ENCODE data around the gene MYO5C. TPM values are rescaled to one million over a fixed set of nuclear protein-coding genes. Genes with fewer than 3 reads are reported as not detected.
A peak's percentile ranks its signal among the peaks of the same experiment; 100 is the strongest.

The MYO5C gene
- total and polyA plus RNA-seq, 2 donors (not counting 3 experiments of a cell fraction or from before 2014, with no cell fraction given) = 7.5 to 19.4 TPM

DNA sequence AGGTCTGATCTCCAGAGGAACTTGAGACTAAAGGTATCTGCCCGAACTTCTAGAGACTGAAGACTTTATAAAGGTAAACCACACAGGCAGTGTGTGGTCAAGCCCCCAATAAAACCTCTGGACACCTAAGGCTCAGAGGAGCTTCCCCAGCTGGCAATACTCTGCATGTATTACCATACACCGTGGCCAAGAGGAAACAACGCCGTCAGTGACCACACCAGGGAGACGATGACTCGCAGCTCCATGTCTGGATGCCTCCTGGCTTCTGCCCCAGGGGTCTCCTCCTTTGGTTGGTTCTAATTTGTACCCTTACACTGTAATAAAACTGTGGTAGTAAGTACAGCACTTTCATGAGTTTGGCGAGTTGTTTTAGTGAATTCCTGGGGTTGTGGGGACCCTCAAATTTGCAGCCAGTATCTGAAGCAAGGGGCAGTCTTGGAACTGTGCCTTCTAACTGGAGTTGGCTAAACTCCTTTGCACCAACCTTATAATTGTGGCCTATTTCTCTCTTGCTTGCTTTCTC lies 150.9 kb downstream of the MYO5C start:
- H3K79me2 ChIP-seq (ENCODE audit: control insufficient read depth, insufficient read depth, low read length) = no peaks in the 10 kb centered on the region
- BruUV-seq (replicated peaks) = no TSS peak
- H4K20me1 ChIP-seq (replicated peaks; ENCODE audit: control insufficient read depth, extremely low read depth, insufficient read depth, low read length) = no peaks in the 10 kb centered on the region
- H3K4me3 ChIP-seq (replicated peaks in 1 of 3; ENCODE audit: insufficient read depth in 1 of 3, low read depth in 1 of 3, low read length in 3 of 3) = no peak overlapping the region
- no peaks in the 10 kb centered on the region for H3K9me1 ChIP-seq (replicated peaks; ENCODE audit: control insufficient read depth, extremely low read depth, insufficient read depth, low read length)
- peaks cover 6% of the 10 kb centered on the region for H3K4me1 ChIP-seq (ENCODE audit: control insufficient read depth, extremely low read depth, insufficient read depth, low read length)
- H2AFZ ChIP-seq (ENCODE audit: low read depth, low read length) = no peak overlapping the region
- no peak overlapping the region for H3K9ac ChIP-seq (replicated peaks; ENCODE audit: extremely low read depth, insufficient read depth, low read length)
- no peaks in the 10 kb centered on the region for H3K9me3 ChIP-seq (replicated peaks; ENCODE audit: control insufficient read depth, insufficient read depth, low read length)
- no peaks in the 10 kb centered on the region for H3K27me3 ChIP-seq (ENCODE audit: control insufficient read depth in 2 of 2, insufficient read depth in 2 of 2, low read length in 2 of 2)
- H3K27ac ChIP-seq (ENCODE audit: insufficient read depth, low read depth, low read length) = peak overlapping the region; percentile 53
- TF ChIP-seq, protein P1, sequence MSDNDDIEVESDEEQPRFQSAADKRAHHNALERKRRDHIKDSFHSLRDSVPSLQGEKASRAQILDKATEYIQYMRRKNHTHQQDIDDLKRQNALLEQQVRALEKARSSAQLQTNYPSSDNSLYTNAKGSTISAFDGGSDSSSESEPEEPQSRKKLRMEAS (IDR thresholded peaks at IDR 0.05; ENCODE audit: insufficient read depth, insufficient read length) = no peak
- peak; percentile 16 for TF ChIP-seq FOS (IDR thresholded peaks at IDR 0.05; ENCODE audit: borderline replicate concordance, insufficient read depth, low read length)
- dilution Hi-C loops (cut with MboI; ENCODE audit: extremely low pct_ligation_motif_present, low sequenced_read_pairs) = no loop called here
- POLR2A ChIA-PET = no interaction called here
- FAIRE-seq = peak; percentile 76
- no peak overlapping the region for H3K4me2 ChIP-seq (ENCODE audit: insufficient read depth, low read length)
- CTCF ChIA-PET = interaction anchor here (0.8 to 1.8 kb wide), 6 partner anchors 22 to 152 kb away, joined by 3 to 7 read pairs (median 3); no protein-coding TSS in a partner anchor
- intact Hi-C loops (cut with micrococcal nuclease) = loop anchor here (1.0 kb wide), 1 partner anchor 51 kb away; no protein-coding TSS in a partner anchor
- DNase-seq (ENCODE audit: low read depth, low spot score) = peak; percentile 35
- peaks cover 0 to 1% of the 10 kb centered on the region in 2 experiments for H3K36me3 ChIP-seq (ENCODE audit: control insufficient read depth in 2 of 2, extremely low read depth in 1 of 2, insufficient read depth in 2 of 2, low read length in 2 of 2)

DNA sequence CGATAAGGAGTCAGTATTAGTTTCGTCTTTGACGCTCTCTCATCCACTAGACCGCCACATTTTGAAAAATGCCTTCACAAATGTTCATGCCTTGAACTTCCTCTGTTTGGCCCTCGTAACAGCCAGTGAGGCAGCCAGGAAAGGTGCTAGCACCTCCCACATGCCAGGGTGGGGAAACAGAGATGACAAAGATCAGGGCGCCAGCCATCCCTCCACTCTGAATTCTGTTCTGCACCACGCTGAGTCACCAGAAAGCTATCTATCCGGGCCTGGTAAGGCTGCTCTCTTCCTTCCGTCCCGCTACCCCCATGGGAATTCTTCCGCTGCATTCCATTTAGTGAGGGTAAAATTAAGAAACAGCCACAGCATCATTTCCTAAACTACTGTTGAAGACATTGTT lies 151.7 kb downstream of the MYO5C start:
- Histone ChIP-seq H2AFZ (ENCODE audit: low read depth, low read length) (no peak overlapping the region), H3K36me3 (ENCODE audit: control insufficient read depth in 2 of 2, extremely low read depth in 1 of 2, insufficient read depth in 2 of 2, low read length in 2 of 2) (no peaks in the 10 kb centered on the region), H3K4me1 (ENCODE audit: control insufficient read depth, extremely low read depth, insufficient read depth, low read length) (peaks cover 6% of the 10 kb centered on the region), H3K9me1 (replicated peaks; ENCODE audit: control insufficient read depth, extremely low read depth, insufficient read depth, low read length) (no peaks in the 10 kb centered on the region), H3K9me3 (replicated peaks; ENCODE audit: control insufficient read depth, insufficient read depth, low read length) (no peaks in the 10 kb centered on the region), H3K4me3 (replicated peaks in 1 of 3; ENCODE audit: insufficient read depth in 1 of 3, low read depth in 1 of 3, low read length in 3 of 3) (no peak overlapping the region), H4K20me1 (replicated peaks; ENCODE audit: control insufficient read depth, extremely low read depth, insufficient read depth, low read length) (no peaks in the 10 kb centered on the region), H3K9ac (replicated peaks; ENCODE audit: extremely low read depth, insufficient read depth, low read length) (no peak overlapping the region), H3K79me2 (ENCODE audit: control insufficient read depth, insufficient read depth, low read length) (no peaks in the 10 kb centered on the region), H3K4me2 (ENCODE audit: insufficient read depth, low read length) (no peak overlapping the region), H3K27me3 (ENCODE audit: control insufficient read depth in 2 of 2, insufficient read depth in 2 of 2, low read length in 2 of 2) (no peaks in the 10 kb centered on the region), H3K27ac (ENCODE audit: insufficient read depth, low read depth, low read length) (peak overlapping the region; percentile 9)
- FAIRE-seq (peak; percentile 18), DNase-seq (ENCODE audit: low read depth, low spot score) (no peak)
- dilution Hi-C loops (cut with MboI; ENCODE audit: extremely low pct_ligation_motif_present, low sequenced_read_pairs) = no loop called here
- TF ChIP-seq FOS (IDR thresholded peaks at IDR 0.05; ENCODE audit: borderline replicate concordance, insufficient read depth, low read length) (no peak), POLR2AphosphoS5 (IDR thresholded peaks at IDR 0.05; ENCODE audit: insufficient read depth, low read depth, low read length) (peak; percentile 17), JUN (IDR thresholded peaks at IDR 0.05; ENCODE audit: borderline replicate concordance, insufficient read depth, insufficient read length, low read depth) (no peak)
- TF ChIP-seq, protein P2, sequence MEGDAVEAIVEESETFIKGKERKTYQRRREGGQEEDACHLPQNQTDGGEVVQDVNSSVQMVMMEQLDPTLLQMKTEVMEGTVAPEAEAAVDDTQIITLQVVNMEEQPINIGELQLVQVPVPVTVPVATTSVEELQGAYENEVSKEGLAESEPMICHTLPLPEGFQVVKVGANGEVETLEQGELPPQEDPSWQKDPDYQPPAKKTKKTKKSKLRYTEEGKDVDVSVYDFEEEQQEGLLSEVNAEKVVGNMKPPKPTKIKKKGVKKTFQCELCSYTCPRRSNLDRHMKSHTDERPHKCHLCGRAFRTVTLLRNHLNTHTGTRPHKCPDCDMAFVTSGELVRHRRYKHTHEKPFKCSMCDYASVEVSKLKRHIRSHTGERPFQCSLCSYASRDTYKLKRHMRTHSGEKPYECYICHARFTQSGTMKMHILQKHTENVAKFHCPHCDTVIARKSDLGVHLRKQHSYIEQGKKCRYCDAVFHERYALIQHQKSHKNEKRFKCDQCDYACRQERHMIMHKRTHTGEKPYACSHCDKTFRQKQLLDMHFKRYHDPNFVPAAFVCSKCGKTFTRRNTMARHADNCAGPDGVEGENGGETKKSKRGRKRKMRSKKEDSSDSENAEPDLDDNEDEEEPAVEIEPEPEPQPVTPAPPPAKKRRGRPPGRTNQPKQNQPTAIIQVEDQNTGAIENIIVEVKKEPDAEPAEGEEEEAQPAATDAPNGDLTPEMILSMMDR (IDR thresholded peaks at IDR 0.05; ENCODE audit: extremely low read depth in 1 of 2, insufficient read depth in 1 of 2, low read depth in 1 of 2, low read length in 2 of 2) = no peak
- TF ChIP-seq, protein P1 (IDR thresholded peaks at IDR 0.05; ENCODE audit: insufficient read depth, insufficient read length) = no peak
- intact Hi-C loops (cut with micrococcal nuclease) = loop anchor here (1.0 kb wide), 1 partner anchor 51 kb away; no protein-coding TSS in a partner anchor
- ChIA-PET CTCF (interaction anchor here (0.9 to 1.8 kb wide), 7 partner anchors 10 to 592 kb away, joined by 3 to 7 read pairs (median 4); no protein-coding TSS in a partner anchor), POLR2A (no interaction called here)
- BruUV-seq (replicated peaks) = no TSS peak
